Measurements from ENCODE around the gene MPP2. TPM values are rescaled to one million over a fixed set of nuclear protein-coding genes. Genes with fewer than 3 reads are reported as not detected.

Gene MPP2
- total and polyA plus RNA-seq, 2 donors from 2014 or later: 1.2 to 2.7 TPM

GRCh38 chr17:43912635-43913304, 5.4 kb upstream of the MPP2 start:
- Histone ChIP-seq H3K9me3 (ENCODE audit: control insufficient read depth in 2 of 3, insufficient read depth in 1 of 3, low read length in 3 of 3) (peaks cover 0 to 3% (median 0%) of the 10 kb centered on the region in 3 donors), H3K27ac (ENCODE audit: low read depth in 2 of 2, low read length in 2 of 2) (no peak overlapping the region), H3K27me3 (ENCODE audit: control insufficient read depth, insufficient read depth, low read length) (no peaks in the 10 kb centered on the region), H3K4me1 (ENCODE audit: control insufficient read depth in 2 of 3, insufficient read depth in 2 of 3, low read depth in 1 of 3, low read length in 3 of 3) (peaks cover 0 to 4% (median 0%) of the 10 kb centered on the region in 3 donors), H3K36me3 (ENCODE audit: control insufficient read depth in 2 of 3, insufficient read depth in 3 of 3, low read length in 3 of 3) (no peaks in the 10 kb centered on the region), H3K4me3 (ENCODE audit: low read length in 3 of 3) (no peak overlapping the region), H3K9ac (ENCODE audit: low read length in 3 of 3) (no peak overlapping the region)
- DNase-seq (no peak), FAIRE-seq (no peak)
- intact Hi-C loops (cut with DNase I): no loop called here
- TF ChIP-seq CTCF (IDR thresholded peaks at IDR 0.05; ENCODE audit: borderline replicate concordance, extremely low read depth, insufficient read depth): no peak

- Histone ChIP-seq H3K36me3 (ENCODE audit: control insufficient read depth in 2 of 3, insufficient read depth in 3 of 3, low read length in 3 of 3) (no peaks in the 10 kb centered on the region), H3K27me3 (ENCODE audit: control insufficient read depth, insufficient read depth, low read length) (no peaks in the 10 kb centered on the region), H3K4me3 (ENCODE audit: low read length in 3 of 3) (no peak overlapping the region), H3K4me1 (ENCODE audit: control insufficient read depth in 2 of 3, insufficient read depth in 2 of 3, low read depth in 1 of 3, low read length in 3 of 3) (peaks cover 0 to 5% (median 0%) of the 10 kb centered on the region in 3 donors), H3K9me3 (ENCODE audit: control insufficient read depth in 2 of 3, insufficient read depth in 1 of 3, low read length in 3 of 3) (peaks cover 0 to 3% (median 0%) of the 10 kb centered on the region in 3 donors), H3K9ac (ENCODE audit: low read length in 3 of 3) (no peak overlapping the region), H3K27ac (ENCODE audit: low read depth in 2 of 2, low read length in 2 of 2) (no peak overlapping the region)
- no peak for FAIRE-seq
- no peak for TF ChIP-seq CTCF (IDR thresholded peaks at IDR 0.05; ENCODE audit: borderline replicate concordance, extremely low read depth, insufficient read depth)
- peak in 1 of 5 donors; percentile 43 for DNase-seq
- intact Hi-C loops (cut with DNase I): no loop called here
Measured at GRCh38 chr17:43911904-43912303, 4.6 kb upstream of the MPP2 start.

- Histone ChIP-seq H3K27ac (ENCODE audit: low read depth in 2 of 2, low read length in 2 of 2) (no peak overlapping the region), H3K36me3 (ENCODE audit: control insufficient read depth in 2 of 3, insufficient read depth in 3 of 3, low read length in 3 of 3) (no peaks in the 10 kb centered on the region), H3K4me3 (ENCODE audit: low read length in 3 of 3) (no peak overlapping the region), H3K4me1 (ENCODE audit: control insufficient read depth in 2 of 3, insufficient read depth in 2 of 3, low read depth in 1 of 3, low read length in 3 of 3) (peaks cover 0 to 14% (median 0%) of the 10 kb centered on the region in 3 donors), H3K9me3 (ENCODE audit: control insufficient read depth in 2 of 3, insufficient read depth in 1 of 3, low read length in 3 of 3) (peaks cover 0 to 3% (median 0%) of the 10 kb centered on the region in 3 donors), H3K9ac (ENCODE audit: low read length in 3 of 3) (no peak overlapping the region), H3K27me3 (ENCODE audit: control insufficient read depth, insufficient read depth, low read length) (no peaks in the 10 kb centered on the region)
- FAIRE-seq: no peak
- TF ChIP-seq CTCF (IDR thresholded peaks at IDR 0.05; ENCODE audit: borderline replicate concordance, extremely low read depth, insufficient read depth): no peak
- no peak for DNase-seq
- intact Hi-C loops (cut with DNase I): no loop called here
Measured at GRCh38 chr17:43909537-43910231, 2.3 kb upstream of the MPP2 start.
